Upper lobe of left lung (tissue), 4 donors: Measurements from ENCODE around the gene PPP1R13B.

Source experiments
- POLR2AphosphoS5 ChIP-seq, 2 donors: sonication (generic); formaldehyde crosslinking; IDR thresholded peaks; one replicate each; pipeline ENCODE4 v1.5.1; 2017; ENCODE audit warnings: antibody characterized with exemption in 2 of 2
- TF ChIP-seq, protein P1 (sequence below), 6 experiments: fragments of 450-650 bp in 4 of 6; fragments of 200-600 bp in 2 of 6; sonication (generic) in 2 of 6; IDR thresholded peaks; one replicate each; pipeline ENCODE4 v1.5.1; 2016 to 2019; ENCODE audit warnings: antibody characterized with exemption in 6 of 6

DNA sequence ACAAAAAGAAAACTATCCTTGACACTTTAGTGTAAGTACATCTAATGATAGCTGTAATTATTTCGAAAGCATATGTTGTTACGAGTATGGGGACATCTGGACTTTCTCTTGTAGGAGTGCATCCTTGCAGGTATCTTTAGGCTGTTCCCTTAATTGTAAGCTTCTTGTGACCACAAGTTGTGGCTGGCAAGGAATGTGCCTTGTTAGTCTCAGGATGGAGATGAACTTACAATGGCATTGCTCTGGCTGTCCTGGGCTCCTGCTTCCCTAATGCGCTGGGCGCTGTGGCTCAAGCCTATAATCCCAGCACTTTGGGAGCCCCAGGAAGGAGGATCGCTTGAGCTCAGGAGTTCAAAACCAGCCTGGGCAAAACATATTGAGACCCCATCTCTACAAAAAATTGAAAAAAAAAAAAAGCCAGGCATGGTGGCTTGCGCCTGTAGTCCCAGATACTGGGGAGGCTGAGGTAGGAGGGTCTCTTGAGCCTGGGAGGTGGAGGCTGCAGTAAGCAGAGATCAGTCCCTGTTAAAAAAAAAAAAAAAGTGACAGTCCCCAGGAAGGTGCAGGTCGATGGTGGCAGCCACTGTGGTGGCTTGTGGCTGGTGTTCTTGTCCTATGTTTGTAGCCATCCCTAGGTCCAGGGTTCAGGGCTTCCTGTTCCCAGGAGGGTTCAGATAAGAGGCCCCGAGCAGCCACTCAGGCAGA is 23.7 kb upstream of the PPP1R13B start:
- TF ChIP-seq, protein P1, sequence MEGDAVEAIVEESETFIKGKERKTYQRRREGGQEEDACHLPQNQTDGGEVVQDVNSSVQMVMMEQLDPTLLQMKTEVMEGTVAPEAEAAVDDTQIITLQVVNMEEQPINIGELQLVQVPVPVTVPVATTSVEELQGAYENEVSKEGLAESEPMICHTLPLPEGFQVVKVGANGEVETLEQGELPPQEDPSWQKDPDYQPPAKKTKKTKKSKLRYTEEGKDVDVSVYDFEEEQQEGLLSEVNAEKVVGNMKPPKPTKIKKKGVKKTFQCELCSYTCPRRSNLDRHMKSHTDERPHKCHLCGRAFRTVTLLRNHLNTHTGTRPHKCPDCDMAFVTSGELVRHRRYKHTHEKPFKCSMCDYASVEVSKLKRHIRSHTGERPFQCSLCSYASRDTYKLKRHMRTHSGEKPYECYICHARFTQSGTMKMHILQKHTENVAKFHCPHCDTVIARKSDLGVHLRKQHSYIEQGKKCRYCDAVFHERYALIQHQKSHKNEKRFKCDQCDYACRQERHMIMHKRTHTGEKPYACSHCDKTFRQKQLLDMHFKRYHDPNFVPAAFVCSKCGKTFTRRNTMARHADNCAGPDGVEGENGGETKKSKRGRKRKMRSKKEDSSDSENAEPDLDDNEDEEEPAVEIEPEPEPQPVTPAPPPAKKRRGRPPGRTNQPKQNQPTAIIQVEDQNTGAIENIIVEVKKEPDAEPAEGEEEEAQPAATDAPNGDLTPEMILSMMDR (IDR thresholded peaks at IDR 0.05): no peak
- TF ChIP-seq POLR2AphosphoS5 (IDR thresholded peaks at IDR 0.05): no peak
